ENCODE measurements around the gene ETS1.
A peak's percentile ranks its signal among the peaks of the same experiment; 100 is the strongest.

The ETS1 gene

GRCh38 chr11:128523641-128524040 lies 63.7 kb downstream of the ETS1 start:
- Histone ChIP-seq H3K4me3 (ENCODE audit: low read depth, low read length, poor library complexity, severe bottlenecking) (no peak overlapping the region), H3K27me3 (ENCODE audit: insufficient read depth, low read length) (no peaks in the 10 kb centered on the region), H3K27ac (ENCODE audit: low read depth, low read length, poor library complexity, severe bottlenecking) (peak overlapping the region; percentile 37), H3K9me2 (ENCODE audit: low read depth, low read length) (no peaks in the 10 kb centered on the region), H3K4me1 (ENCODE audit: insufficient read depth, low read length, severe bottlenecking) (peaks cover 39% of the 10 kb centered on the region), H2AFZ (ENCODE audit: low read length) (no peak overlapping the region), H3K9ac (ENCODE audit: low read length) (peak overlapping the region; percentile 76; the same call in 1 of the 2 replicates), H3K9me3 (ENCODE audit: low read length) (no peaks in the 10 kb centered on the region), H4K20me1 (ENCODE audit: insufficient read depth, low read length) (no peaks in the 10 kb centered on the region), H3F3A (ENCODE audit: insufficient read depth, low read length) (no peaks in the 10 kb centered on the region), H3K4me2 (ENCODE audit: low read length) (no peak overlapping the region; the same call in 1 of the 2 replicates), H3K36me3 (ENCODE audit: insufficient read depth, low read length) (peaks cover 30% of the 10 kb centered on the region), H3K79me2 (ENCODE audit: insufficient read depth, low read length) (peaks cover 35% of the 10 kb centered on the region)
- TF ChIP-seq EZH2 (IDR thresholded peaks at IDR 0.05; ENCODE audit: borderline replicate concordance, low read length) (no peak), CTCF (IDR thresholded peaks at IDR 0.05; ENCODE audit: low read length) (no peak)

GRCh38 chr11:128522943-128523518 lies 64.3 kb downstream of the ETS1 start:
- no peaks in the 10 kb centered on the region for H3F3A ChIP-seq (ENCODE audit: insufficient read depth, low read length)
- H3K27me3 ChIP-seq (ENCODE audit: insufficient read depth, low read length): no peaks in the 10 kb centered on the region
- no peaks in the 10 kb centered on the region for H3K9me3 ChIP-seq (ENCODE audit: low read length)
- no peaks in the 10 kb centered on the region for H4K20me1 ChIP-seq (ENCODE audit: insufficient read depth, low read length)
- H3K36me3 ChIP-seq (ENCODE audit: insufficient read depth, low read length): peaks cover 36% of the 10 kb centered on the region
- H3K4me1 ChIP-seq (ENCODE audit: insufficient read depth, low read length, severe bottlenecking): peaks cover 41% of the 10 kb centered on the region
- H3K79me2 ChIP-seq (ENCODE audit: insufficient read depth, low read length): peaks cover 41% of the 10 kb centered on the region
- no peak for TF ChIP-seq CTCF (IDR thresholded peaks at IDR 0.05; ENCODE audit: low read length)
- TF ChIP-seq EZH2 (IDR thresholded peaks at IDR 0.05; ENCODE audit: borderline replicate concordance, low read length): no peak
- H3K9ac ChIP-seq (ENCODE audit: low read length): peak overlapping the region; percentile 76
- H3K4me3 ChIP-seq (ENCODE audit: low read depth, low read length, poor library complexity, severe bottlenecking): peak overlapping the region; percentile 91
- H3K27ac ChIP-seq (ENCODE audit: low read depth, low read length, poor library complexity, severe bottlenecking): peak overlapping the region; percentile 37
- H3K9me2 ChIP-seq (ENCODE audit: low read depth, low read length): no peaks in the 10 kb centered on the region
- H2AFZ ChIP-seq (ENCODE audit: low read length): no peak overlapping the region
- peak overlapping the region; percentile 80 for H3K4me2 ChIP-seq (ENCODE audit: low read length)

GRCh38 chr11:128522055-128522942 lies 65.1 kb downstream of the ETS1 start:
- H2AFZ ChIP-seq (ENCODE audit: low read length): no peak overlapping the region
- H3F3A ChIP-seq (ENCODE audit: insufficient read depth, low read length): no peaks in the 10 kb centered on the region
- H3K27me3 ChIP-seq (ENCODE audit: insufficient read depth, low read length): no peaks in the 10 kb centered on the region
- H3K4me3 ChIP-seq (ENCODE audit: low read depth, low read length, poor library complexity, severe bottlenecking): peak overlapping the region; percentile 91
- peak overlapping the region; percentile 80 for H3K4me2 ChIP-seq (ENCODE audit: low read length)
- no peaks in the 10 kb centered on the region for H3K9me2 ChIP-seq (ENCODE audit: low read depth, low read length)
- peak overlapping the region; percentile 96 for H3K9ac ChIP-seq (ENCODE audit: low read length)
- no peaks in the 10 kb centered on the region for H3K9me3 ChIP-seq (ENCODE audit: low read length)
- no peaks in the 10 kb centered on the region for H4K20me1 ChIP-seq (ENCODE audit: insufficient read depth, low read length)
- peaks cover 44% of the 10 kb centered on the region for H3K36me3 ChIP-seq (ENCODE audit: insufficient read depth, low read length)
- TF ChIP-seq EZH2 (IDR thresholded peaks at IDR 0.05; ENCODE audit: borderline replicate concordance, low read length) (no peak), CTCF (IDR thresholded peaks at IDR 0.05; ENCODE audit: low read length) (no peak)
- H3K4me1 ChIP-seq (ENCODE audit: insufficient read depth, low read length, severe bottlenecking): peaks cover 44% of the 10 kb centered on the region
- H3K27ac ChIP-seq (ENCODE audit: low read depth, low read length, poor library complexity, severe bottlenecking): peak overlapping the region; percentile 85
- H3K79me2 ChIP-seq (ENCODE audit: insufficient read depth, low read length): peaks cover 48% of the 10 kb centered on the region

Measured in OCI-LY1 (cell line).